ENCODE results near the gene GARS1. TPM values are rescaled to one million over a fixed set of nuclear protein-coding genes. Genes with fewer than 3 reads are reported as not detected.

Gene GARS1
- total RNA-seq, 3 donors from 2014 or later (not counting 1 experiment from before 2014, with no cell fraction given) = 80.2 to 107 (median 92.4) TPM

- TF ChIP-seq, protein P1, sequence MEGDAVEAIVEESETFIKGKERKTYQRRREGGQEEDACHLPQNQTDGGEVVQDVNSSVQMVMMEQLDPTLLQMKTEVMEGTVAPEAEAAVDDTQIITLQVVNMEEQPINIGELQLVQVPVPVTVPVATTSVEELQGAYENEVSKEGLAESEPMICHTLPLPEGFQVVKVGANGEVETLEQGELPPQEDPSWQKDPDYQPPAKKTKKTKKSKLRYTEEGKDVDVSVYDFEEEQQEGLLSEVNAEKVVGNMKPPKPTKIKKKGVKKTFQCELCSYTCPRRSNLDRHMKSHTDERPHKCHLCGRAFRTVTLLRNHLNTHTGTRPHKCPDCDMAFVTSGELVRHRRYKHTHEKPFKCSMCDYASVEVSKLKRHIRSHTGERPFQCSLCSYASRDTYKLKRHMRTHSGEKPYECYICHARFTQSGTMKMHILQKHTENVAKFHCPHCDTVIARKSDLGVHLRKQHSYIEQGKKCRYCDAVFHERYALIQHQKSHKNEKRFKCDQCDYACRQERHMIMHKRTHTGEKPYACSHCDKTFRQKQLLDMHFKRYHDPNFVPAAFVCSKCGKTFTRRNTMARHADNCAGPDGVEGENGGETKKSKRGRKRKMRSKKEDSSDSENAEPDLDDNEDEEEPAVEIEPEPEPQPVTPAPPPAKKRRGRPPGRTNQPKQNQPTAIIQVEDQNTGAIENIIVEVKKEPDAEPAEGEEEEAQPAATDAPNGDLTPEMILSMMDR (IDR thresholded peaks at IDR 0.05) = peak; percentile 66
- DNase-seq = peak in 1 of 2 donors; percentile 63
- WGBS (ENCODE audit: insufficient coverage) = 55% methylated on average over 6 of the region's 6 CpGs
- Mint-ChIP-seq H3K4me1 (no peaks in the 10 kb centered on the region), H3K9me3 (no peaks in the 10 kb centered on the region), H3K27me3 (ENCODE audit: low read depth in 2 of 2) (no peaks in the 10 kb centered on the region), H3K27ac (no peak overlapping the region), H3K36me3 (peaks cover 7% of the 10 kb centered on the region), H3K4me3 (no peak overlapping the region)
- no peak overlapping the region for H3K27ac ChIP-seq (ENCODE audit: low read length)
- intact Hi-C loops (cut with micrococcal nuclease) = loop anchor here (1.0 kb wide), 1 partner anchor 191 kb away; no protein-coding TSS in a partner anchor
- no peaks in the 10 kb centered on the region for H3K4me1 ChIP-seq (ENCODE audit: control insufficient read depth, insufficient read depth, low read length)
- H3K27me3 ChIP-seq (ENCODE audit: control insufficient read depth, insufficient read depth, low read length) = no peaks in the 10 kb centered on the region
- ATAC-seq = peak in 1 of 3 donors; percentile 57
- peaks cover 4% of the 10 kb centered on the region for H3K36me3 ChIP-seq (ENCODE audit: control insufficient read depth, insufficient read depth, low read length)
- H3K9me3 ChIP-seq (ENCODE audit: control insufficient read depth, insufficient read depth, low read length) = no peaks in the 10 kb centered on the region
- no peak overlapping the region for H3K4me3 ChIP-seq (ENCODE audit: low read length)
Measured at GRCh38 chr7:30548845-30549244, 45.8 kb upstream of the GARS1 start.

- Mint-ChIP-seq H3K9me3 (no peaks in the 10 kb centered on the region), H3K4me3 (no peak overlapping the region), H3K36me3 (peaks cover 7% of the 10 kb centered on the region), H3K27ac (no peak overlapping the region), H3K4me1 (no peaks in the 10 kb centered on the region), H3K27me3 (ENCODE audit: low read depth in 2 of 2) (no peaks in the 10 kb centered on the region)
- TF ChIP-seq, protein P1 (IDR thresholded peaks at IDR 0.05) = no peak
- Histone ChIP-seq H3K27ac (ENCODE audit: low read length) (no peak overlapping the region), H3K36me3 (ENCODE audit: control insufficient read depth, insufficient read depth, low read length) (peaks cover 4% of the 10 kb centered on the region), H3K4me3 (ENCODE audit: low read length) (no peak overlapping the region), H3K27me3 (ENCODE audit: control insufficient read depth, insufficient read depth, low read length) (no peaks in the 10 kb centered on the region), H3K9me3 (ENCODE audit: control insufficient read depth, insufficient read depth, low read length) (no peaks in the 10 kb centered on the region), H3K4me1 (ENCODE audit: control insufficient read depth, insufficient read depth, low read length) (no peaks in the 10 kb centered on the region)
- intact Hi-C loops (cut with micrococcal nuclease) = no loop called here
- no peak for DNase-seq
- WGBS (ENCODE audit: insufficient coverage) = 97% methylated on average over 3 of the region's 7 CpGs
- ATAC-seq = no peak
Measured at GRCh38 chr7:30549931-30550493, 44.7 kb upstream of the GARS1 start.

GRCh38 chr7:30552330-30552729 lies 42.3 kb upstream of the GARS1 start:
- Histone ChIP-seq H3K4me3 (ENCODE audit: low read length) (no peak overlapping the region), H3K4me1 (ENCODE audit: control insufficient read depth, insufficient read depth, low read length) (no peaks in the 10 kb centered on the region), H3K27me3 (ENCODE audit: control insufficient read depth, insufficient read depth, low read length) (no peaks in the 10 kb centered on the region), H3K36me3 (ENCODE audit: control insufficient read depth, insufficient read depth, low read length) (peaks cover 3% of the 10 kb centered on the region), H3K9me3 (ENCODE audit: control insufficient read depth, insufficient read depth, low read length) (no peaks in the 10 kb centered on the region), H3K27ac (ENCODE audit: low read length) (no peak overlapping the region)
- WGBS (ENCODE audit: insufficient coverage) = no CpG with 5 or more reads among the region's 1 CpG
- Mint-ChIP-seq H3K4me3 (no peak overlapping the region), H3K9me3 (no peaks in the 10 kb centered on the region), H3K27me3 (ENCODE audit: low read depth in 2 of 2) (no peaks in the 10 kb centered on the region), H3K36me3 (peaks cover 7% of the 10 kb centered on the region), H3K27ac (no peak overlapping the region), H3K4me1 (no peaks in the 10 kb centered on the region)
- intact Hi-C loops (cut with micrococcal nuclease) = no loop called here
- TF ChIP-seq, protein P1 (IDR thresholded peaks at IDR 0.05) = no peak
- ATAC-seq = no peak
- no peak for DNase-seq

- H3K4me1 Mint-ChIP-seq = no peaks in the 10 kb centered on the region
- H3K27me3 Mint-ChIP-seq (ENCODE audit: low read depth in 2 of 2) = no peaks in the 10 kb centered on the region
- Histone ChIP-seq H3K4me3 (ENCODE audit: low read length) (no peak overlapping the region), H3K27me3 (ENCODE audit: control insufficient read depth, insufficient read depth, low read length) (no peaks in the 10 kb centered on the region), H3K4me1 (ENCODE audit: control insufficient read depth, insufficient read depth, low read length) (no peaks in the 10 kb centered on the region), H3K36me3 (ENCODE audit: control insufficient read depth, insufficient read depth, low read length) (no peaks in the 10 kb centered on the region), H3K9me3 (ENCODE audit: control insufficient read depth, insufficient read depth, low read length) (no peaks in the 10 kb centered on the region), H3K27ac (ENCODE audit: low read length) (no peak overlapping the region)
- TF ChIP-seq, protein P1 (IDR thresholded peaks at IDR 0.05) = no peak
- ATAC-seq = no peak
- peaks cover 7% of the 10 kb centered on the region for H3K36me3 Mint-ChIP-seq
- H3K4me3 Mint-ChIP-seq = no peak overlapping the region
- DNase-seq = no peak
- H3K9me3 Mint-ChIP-seq = no peaks in the 10 kb centered on the region
- intact Hi-C loops (cut with micrococcal nuclease) = no loop called here
- no peak overlapping the region for H3K27ac Mint-ChIP-seq
Measured at GRCh38 chr7:30553141-30553540, 41.5 kb upstream of the GARS1 start.
